GM12873 (cell line): ENCODE measurements around the gene GLRX.

Experiments
- TF ChIP-seq, protein P1 (sequence below): IDR thresholded peaks from 2 replicates; pipeline ENCODE4 v1.5.1; 2012; ENCODE audit warnings: low read depth, mild to moderate bottlenecking, moderate library complexity, low read length, control low read depth; ENCODE audit not compliant: insufficient read depth; ENCODE audit errors: missing control alignments

The GLRX gene, protein sequence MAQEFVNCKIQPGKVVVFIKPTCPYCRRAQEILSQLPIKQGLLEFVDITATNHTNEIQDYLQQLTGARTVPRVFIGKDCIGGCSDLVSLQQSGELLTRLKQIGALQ

GRCh38 chr5:95822542-95823181 lies at the start of gene GLRX:
TSS of gene GLRX (minus strand) at chr5:95822726. CDS start at chr5:95822662, 64 bp downstream.
- TF ChIP-seq, protein P1, sequence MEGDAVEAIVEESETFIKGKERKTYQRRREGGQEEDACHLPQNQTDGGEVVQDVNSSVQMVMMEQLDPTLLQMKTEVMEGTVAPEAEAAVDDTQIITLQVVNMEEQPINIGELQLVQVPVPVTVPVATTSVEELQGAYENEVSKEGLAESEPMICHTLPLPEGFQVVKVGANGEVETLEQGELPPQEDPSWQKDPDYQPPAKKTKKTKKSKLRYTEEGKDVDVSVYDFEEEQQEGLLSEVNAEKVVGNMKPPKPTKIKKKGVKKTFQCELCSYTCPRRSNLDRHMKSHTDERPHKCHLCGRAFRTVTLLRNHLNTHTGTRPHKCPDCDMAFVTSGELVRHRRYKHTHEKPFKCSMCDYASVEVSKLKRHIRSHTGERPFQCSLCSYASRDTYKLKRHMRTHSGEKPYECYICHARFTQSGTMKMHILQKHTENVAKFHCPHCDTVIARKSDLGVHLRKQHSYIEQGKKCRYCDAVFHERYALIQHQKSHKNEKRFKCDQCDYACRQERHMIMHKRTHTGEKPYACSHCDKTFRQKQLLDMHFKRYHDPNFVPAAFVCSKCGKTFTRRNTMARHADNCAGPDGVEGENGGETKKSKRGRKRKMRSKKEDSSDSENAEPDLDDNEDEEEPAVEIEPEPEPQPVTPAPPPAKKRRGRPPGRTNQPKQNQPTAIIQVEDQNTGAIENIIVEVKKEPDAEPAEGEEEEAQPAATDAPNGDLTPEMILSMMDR, result no peak

- TF ChIP-seq, protein P1, result no peak
Measured at GRCh38 chr5:95871146-95871806, 48.8 kb upstream of the GLRX start.

DNA sequence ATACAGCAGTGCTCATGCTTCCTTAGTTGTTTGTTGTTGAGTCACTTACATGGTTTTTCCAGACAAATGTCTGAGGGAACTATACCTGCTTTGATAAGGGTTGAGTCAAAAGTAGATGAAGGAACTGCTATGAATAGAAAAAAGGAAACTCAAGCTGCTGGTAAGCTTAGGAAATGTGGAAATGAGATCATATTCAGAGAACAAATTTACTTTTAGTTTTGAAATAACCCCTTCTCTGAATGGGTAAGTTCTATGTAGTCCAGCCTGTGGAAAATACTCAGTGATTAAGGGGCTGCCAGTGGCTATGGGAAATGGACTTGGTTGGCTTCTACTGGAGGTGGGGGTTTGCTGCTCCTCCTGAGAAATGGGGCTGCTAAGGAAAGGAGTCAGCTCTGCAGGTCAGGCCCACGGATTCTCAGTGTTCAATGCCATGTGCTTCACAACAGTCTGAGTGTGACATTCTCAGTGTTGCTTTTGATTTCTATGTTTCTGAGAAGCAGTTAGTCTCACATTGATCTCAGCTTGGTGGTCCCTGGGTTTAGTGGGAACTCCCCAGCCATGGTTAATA lies 47.7 kb upstream of the GLRX start:
- TF ChIP-seq, protein P1, result no peak

GRCh38 chr5:95868136-95868535 lies 45.6 kb upstream of the GLRX start:
- TF ChIP-seq, protein P1, result no peak

GRCh38 chr5:95866435-95867040 lies 44.0 kb upstream of the GLRX start:
- TF ChIP-seq, protein P1, result no peak

DNA sequence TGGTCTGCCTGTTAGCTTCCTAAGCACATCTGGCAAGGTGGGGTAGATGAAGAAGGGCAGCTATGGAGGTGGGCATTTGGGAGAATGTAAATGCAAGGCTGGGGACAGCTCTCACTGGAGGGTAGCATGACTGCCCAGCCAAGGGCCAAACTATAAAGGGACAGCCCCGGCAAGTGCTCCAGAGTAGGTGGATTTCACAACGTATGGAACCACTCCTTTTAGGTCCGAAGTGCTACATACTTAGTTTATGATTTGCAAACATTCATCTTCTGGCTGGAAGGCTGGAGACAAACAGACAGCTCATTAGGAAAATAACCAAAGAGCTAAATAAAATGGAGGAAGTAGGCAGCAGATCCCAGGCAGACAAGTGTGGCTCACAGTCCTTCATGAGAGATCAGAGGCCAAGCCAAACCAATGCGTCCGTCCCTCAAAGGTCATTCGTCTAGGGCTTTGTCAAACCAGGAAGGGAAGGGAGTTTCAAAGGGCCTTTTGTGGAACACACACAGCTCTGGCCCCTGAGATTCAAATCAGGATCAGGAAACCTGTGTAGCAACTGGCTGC lies 42.5 kb upstream of the GLRX start:
- TF ChIP-seq, protein P1, result no peak
